GM18526 (cell line): ENCODE data around the gene ANO2.

Source experiments
- POLR2A ChIP-seq: IDR thresholded peaks from 3 replicates; pipeline ENCODE4 v1.6.1; 2011; ENCODE audit not compliant: insufficient read length; ENCODE audit errors: extremely low read depth

Gene ANO2

GRCh38 chr12:5556033-5556614 is 388.9 kb downstream of the ANO2 start:
- TF ChIP-seq POLR2A: no peak

- no peak for TF ChIP-seq POLR2A
Observed at GRCh38 chr12:5554711-5555110, 390.3 kb downstream of the ANO2 start.

GRCh38 chr12:5549011-5549410 is 396.0 kb downstream of the ANO2 start:
- no peak for TF ChIP-seq POLR2A

GRCh38 chr12:5548152-5548943 is 396.7 kb downstream of the ANO2 start:
- TF ChIP-seq POLR2A: no peak

DNA sequence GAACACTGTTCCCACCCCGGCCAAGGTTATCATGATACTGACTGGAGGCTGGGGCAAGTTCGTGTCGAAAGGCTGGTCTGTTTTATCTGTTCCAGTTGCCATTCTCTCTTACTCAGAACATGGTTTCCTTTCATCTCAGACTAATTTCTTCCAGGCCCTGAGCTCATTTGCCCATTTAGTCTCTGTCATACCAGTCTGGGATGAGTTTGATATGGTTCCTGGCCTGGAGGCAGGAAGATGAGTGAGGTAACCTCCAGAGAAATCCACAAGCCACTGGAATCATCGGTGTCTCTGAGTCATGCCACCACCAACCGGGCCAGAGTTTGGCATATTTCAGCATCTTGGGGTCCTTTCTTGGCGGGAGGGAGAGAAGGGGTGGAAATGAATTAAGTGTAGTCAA is 398.4 kb downstream of the ANO2 start:
- TF ChIP-seq POLR2A: no peak

- no peak for TF ChIP-seq POLR2A
Observed at GRCh38 chr12:5537771-5538170, 407.3 kb downstream of the ANO2 start.

DNA sequence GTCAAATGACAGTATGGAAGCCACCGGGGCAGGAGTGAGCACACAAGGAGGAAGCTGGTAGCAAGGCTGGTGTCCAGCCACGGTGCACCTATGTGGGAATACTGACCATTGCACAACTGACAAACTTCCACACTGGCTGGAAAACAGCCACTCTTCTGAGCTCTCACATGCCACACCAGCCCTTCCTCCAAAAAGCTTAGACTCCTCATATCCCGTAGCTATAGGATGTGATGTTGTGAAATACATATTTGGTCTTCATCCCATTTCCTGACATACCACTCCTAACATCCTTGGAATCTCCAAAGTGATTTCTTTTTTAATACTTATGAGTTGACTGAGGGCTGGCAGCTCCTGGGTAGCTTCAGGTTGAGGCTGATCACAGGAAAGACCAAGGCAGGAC is 409.5 kb downstream of the ANO2 start:
- no peak for TF ChIP-seq POLR2A

- no peak for TF ChIP-seq POLR2A
Observed at GRCh38 chr12:5534426-5535199, 410.4 kb downstream of the ANO2 start.

DNA sequence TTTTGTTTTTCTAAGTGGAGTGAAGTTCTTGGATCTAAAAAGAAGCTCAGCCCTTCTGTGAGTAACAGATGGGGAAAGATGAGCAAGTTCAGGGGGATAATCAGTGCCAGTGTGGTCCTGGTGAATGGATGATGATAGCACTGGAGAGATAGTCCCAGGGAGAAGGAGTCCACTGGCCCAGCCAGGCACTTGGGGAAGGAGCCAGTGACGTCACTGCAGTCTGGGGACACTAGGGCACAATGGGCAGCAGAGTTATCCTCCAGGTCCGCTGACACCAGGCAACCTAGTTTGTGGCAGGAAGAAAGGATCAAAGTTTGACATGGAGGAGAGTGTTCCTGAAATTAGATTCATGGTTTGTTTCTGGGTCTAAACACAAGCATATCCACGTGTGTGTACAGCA is 411.7 kb downstream of the ANO2 start:
- TF ChIP-seq POLR2A: no peak

GRCh38 chr12:5525783-5526367 is 419.2 kb downstream of the ANO2 start:
- TF ChIP-seq POLR2A: no peak

DNA sequence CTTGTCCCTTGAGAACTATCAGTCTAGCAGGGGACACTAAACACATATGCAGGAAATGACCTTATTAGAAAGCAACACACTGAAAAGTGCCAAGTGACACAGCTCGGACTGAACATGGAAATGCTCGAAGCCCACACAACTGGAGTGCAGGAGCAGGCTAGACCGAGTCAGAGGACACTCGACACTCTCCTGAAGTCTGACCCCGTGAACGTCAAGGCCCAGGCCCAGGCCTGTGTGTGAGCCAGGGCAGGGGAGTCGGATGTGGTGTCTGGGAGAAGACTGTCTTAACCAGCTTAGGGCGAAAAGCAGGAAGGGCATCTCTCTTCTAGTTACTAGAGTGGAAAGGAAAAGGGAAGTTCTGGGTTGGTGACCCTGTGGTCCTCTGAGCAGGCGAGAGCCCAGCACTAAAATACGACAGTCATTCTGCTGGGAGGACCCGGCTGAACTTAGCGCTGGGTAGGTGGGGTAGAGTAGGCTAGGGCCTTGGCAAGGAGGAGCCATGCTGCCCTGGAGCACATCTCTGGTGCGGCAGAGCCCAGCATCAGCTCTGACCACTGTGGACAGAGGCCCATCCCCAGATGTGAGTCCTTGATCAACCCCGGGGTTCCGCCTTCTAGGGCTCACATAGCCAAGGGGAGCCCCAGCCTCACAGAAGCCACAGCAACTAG is 420.2 kb downstream of the ANO2 start:
- TF ChIP-seq POLR2A: no peak

DNA sequence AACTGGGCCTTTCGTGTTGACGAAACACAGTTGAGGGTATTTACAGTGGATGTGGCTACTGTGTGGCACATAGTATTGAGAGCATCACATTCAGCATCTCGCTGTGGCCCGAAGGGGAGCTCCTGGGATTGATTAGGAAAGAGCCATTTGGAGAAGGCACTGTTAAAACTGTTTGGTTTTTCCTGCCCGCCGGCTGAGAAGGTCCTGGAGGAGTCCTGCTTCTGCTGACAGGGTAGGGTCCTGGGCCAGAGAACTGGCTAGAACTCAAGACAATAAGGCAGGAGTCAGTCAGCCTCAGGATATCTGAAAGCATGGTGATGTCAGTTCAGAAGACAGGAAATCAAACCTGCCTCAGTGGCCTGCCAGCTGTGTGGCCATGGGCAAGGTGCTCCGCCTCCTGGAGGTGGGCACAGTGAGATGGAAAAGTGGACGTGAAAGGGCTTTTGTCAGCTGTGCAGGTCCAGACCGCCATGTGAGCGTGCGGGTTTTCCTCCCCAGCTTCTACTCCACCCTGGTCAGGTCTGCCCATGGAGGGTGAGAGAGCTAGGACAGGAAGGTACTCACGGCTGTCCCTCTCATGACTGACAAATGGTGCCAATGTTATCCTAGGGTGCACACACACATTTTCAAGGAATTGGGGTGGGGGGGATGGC is 420.8 kb downstream of the ANO2 start:
- TF ChIP-seq POLR2A: no peak

GRCh38 chr12:5523396-5524115 is 421.5 kb downstream of the ANO2 start:
- no peak for TF ChIP-seq POLR2A
